Measurements from ENCODE around the gene EFNB3.

Gene EFNB3

DNA sequence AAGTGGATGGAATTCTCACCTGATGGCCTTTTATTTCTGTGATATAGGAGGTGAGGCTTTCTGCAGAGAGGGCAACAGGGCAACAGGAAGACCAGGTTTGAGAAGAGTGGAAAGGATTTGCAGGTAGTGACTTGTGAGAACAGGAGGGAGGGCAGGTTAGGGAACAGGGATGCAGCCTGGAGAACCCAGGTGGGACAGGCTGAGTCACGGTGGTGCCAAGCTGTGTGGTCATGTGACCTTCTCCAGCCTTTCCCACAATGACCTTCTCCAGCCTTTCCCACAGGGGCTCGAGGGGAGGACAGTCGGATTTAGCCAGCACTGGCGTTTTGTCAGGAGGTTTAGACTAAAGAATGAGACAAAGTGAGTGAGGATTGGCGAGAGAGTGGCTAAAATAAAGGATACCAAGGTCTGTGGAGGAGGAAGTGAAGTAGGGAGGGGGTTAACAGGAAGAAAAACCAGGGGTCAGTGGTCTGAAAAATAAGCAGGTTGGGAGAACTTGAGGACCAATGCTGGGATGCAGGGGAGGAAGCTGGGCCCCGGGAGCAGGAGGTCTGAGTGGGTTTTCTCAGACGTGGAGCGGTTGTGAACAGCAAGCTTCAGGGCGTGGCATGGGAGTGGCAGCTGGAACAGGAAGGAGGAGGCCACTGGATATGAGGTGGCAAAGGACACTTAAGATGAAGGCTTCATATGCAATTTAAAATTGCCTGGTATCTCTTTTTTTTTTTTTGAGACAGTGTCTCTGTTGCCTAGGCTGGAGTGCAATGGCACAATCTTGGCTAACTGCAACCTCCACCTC lies 50.3 kb downstream of the EFNB3 start:
- Histone ChIP-seq H3K4me3 (ENCODE audit: low read length) (no peak overlapping the region), H3K36me3 (ENCODE audit: insufficient read depth, low read depth, low read length) (no peaks in the 10 kb centered on the region), H3K9me3 (ENCODE audit: insufficient read depth, low read depth, low read length) (no peaks in the 10 kb centered on the region), H3K9ac (ENCODE audit: low read depth, low read length) (no peak overlapping the region), H3K27me3 (ENCODE audit: insufficient read depth, low read length) (no peaks in the 10 kb centered on the region), H3K27ac (ENCODE audit: low read length) (no peak overlapping the region), H3K4me1 (ENCODE audit: insufficient read depth, low read length) (peaks cover 4% of the 10 kb centered on the region; the same call in 1 of the 2 replicates)

DNA sequence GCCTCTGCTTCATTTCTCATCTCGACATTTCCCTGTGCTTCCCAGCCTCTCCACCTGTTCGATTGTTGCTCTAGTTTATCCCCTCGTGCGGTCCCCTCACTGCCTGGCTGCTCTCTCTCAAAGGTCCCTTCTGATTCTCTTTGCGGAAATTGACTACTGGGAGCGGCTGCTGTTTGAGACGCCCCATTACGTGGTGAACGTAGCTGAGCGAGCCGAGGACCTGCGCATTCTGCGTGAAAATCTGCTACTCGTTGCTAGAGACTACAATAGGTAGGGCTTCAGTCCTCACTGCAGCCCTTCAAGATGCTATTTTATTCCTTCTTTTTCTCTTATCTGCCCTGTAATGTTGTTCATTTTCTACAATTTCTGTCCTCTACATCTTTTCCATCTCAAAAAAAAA lies 52.0 kb downstream of the EFNB3 start:
- H3K4me1 ChIP-seq (ENCODE audit: insufficient read depth, low read length): peaks cover 4% of the 10 kb centered on the region; the same call in 1 of the 2 replicates

More for the DNA sequence above, 52.0 kb downstream of the EFNB3 start:
- H3K27ac ChIP-seq (ENCODE audit: low read length): no peak overlapping the region
- no peak overlapping the region for H3K4me3 ChIP-seq (ENCODE audit: low read length)
- no peaks in the 10 kb centered on the region for H3K27me3 ChIP-seq (ENCODE audit: insufficient read depth, low read length)
- no peaks in the 10 kb centered on the region for H3K36me3 ChIP-seq (ENCODE audit: insufficient read depth, low read depth, low read length)
- H3K9me3 ChIP-seq (ENCODE audit: insufficient read depth, low read depth, low read length): no peaks in the 10 kb centered on the region
- no peak overlapping the region for H3K9ac ChIP-seq (ENCODE audit: low read depth, low read length)

Data from iPS-20b (cell line).